Renal pelvis (tissue), 12 donors: Measurements from ENCODE around the gene PPP1R9A. TPM values are rescaled to one million over a fixed set of nuclear protein-coding genes. Genes with fewer than 3 reads are reported as not detected.

Experiments used
- DNase-seq: peaks from one replicate; pipeline ENCODE4 v3.0.0-alpha.2; 2013
- long read RNA-seq, 16 experiments: transcript quantifications; one replicate each; lab custom pipeline, GENCODE V29; 2026
- polyA plus RNA-seq, 3 donors: library from polyadenylated mRNA; unstranded; fragments of 120-200 nt; gene quantifications; one replicate each; pipeline ENCODE4 v1.2.1, GENCODE V29; 2013; ENCODE audit not compliant: insufficient read length in 3 of 3

PPP1R9A gene
- polyA plus RNA-seq = 10 to 100 TPM; 28.7 to 37.9 (median 34.2) TPM
- long read RNA-seq, donor 1, partial matches to known transcripts = 0 of 1 reads
- long read RNA-seq, donor 1, other reads (novel, unspliced or antisense) = 0 of 1 reads
- long read RNA-seq, donor 2 = 0 reads
- long read RNA-seq, donor 3 = 0 reads
- long read RNA-seq, donor 4, partial matches to known transcripts = 0 of 1 reads
- long read RNA-seq, donor 4, other reads (novel, unspliced or antisense) = 0 of 1 reads
- long read RNA-seq, donor 5 = 0 reads
- long read RNA-seq, donor 6, full-length matches to known transcripts = 3 of 3 reads
- long read RNA-seq, donor 6, partial matches to known transcripts = 0 of 3 reads
- long read RNA-seq, donor 6, other reads (novel, unspliced or antisense) = 0 of 3 reads
- long read RNA-seq, donor 7, partial matches to known transcripts = 45 of 45 reads
- long read RNA-seq, donor 7, other reads (novel, unspliced or antisense) = 0 of 45 reads
- long read RNA-seq, donor 8 = 0 reads
- long read RNA-seq, donor 9, partial matches to known transcripts = 7 of 7 reads
- long read RNA-seq, donor 9, other reads (novel, unspliced or antisense) = 0 of 7 reads
- long read RNA-seq, donor 10 = 0 reads
- long read RNA-seq, donor 11 = 0 reads
- long read RNA-seq, donor 12, partial matches to known transcripts = 13 of 15 reads
- long read RNA-seq, donor 12, other reads (novel, unspliced or antisense) = 0 of 15 reads
- long read RNA-seq, donor 13 = 0 reads
- long read RNA-seq, donor 14, partial matches to known transcripts = 5 of 7 reads
- long read RNA-seq, donor 14, other reads (novel, unspliced or antisense) = 0 of 7 reads
- long read RNA-seq, donor 15, partial matches to known transcripts = 10 of 10 reads
- long read RNA-seq, donor 15, other reads (novel, unspliced or antisense) = 0 of 10 reads
- long read RNA-seq, donor 16, partial matches to known transcripts = 0 of 1 reads
- long read RNA-seq, donor 16, other reads (novel, unspliced or antisense) = 0 of 1 reads

DNA sequence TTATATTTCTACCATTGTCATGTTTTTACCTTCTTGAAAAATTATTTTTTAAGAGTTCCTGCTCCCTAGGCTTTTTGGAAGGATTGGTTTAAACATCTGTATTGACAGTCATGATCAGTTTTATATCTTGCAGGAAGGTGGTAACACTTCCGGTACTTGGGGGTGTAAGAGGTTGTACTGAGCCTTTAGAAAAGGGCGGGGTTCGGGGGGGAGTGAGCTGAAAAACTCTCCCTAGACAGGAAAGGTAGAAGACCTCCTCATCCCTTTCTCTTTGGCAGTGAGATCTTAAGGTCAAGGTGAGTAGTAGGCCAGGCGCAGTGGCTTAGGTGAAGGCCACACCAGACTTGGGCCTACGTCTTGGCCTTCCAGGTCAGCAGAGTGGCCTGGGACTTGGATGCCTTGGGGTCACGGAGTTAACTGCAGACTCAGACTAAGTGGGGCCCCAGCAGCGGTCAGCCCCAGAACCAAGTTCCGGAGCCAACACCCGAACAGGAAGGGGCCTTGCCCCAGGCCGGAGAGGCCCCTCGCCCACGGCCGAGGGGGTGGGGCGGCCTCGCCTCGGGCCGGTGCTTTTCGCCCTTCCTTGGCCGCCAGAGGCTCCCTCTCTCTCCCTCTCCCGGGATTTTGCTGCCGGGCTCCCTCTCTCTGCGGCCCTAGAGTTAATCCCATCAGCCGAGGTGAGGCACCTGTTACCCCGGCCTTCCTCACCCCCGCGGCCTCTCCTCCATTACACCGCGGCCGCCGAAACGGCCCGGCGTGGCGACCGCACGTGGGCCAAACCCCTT is at the start of gene PPP1R9A:
Gene PPP1R9A, plus strand, starts transcription at position 569 of the 785 bp plus-strand sequence. CDS start 2,520 bp downstream, outside the sequence.
- DNase-seq = peak; percentile 48

DNA sequence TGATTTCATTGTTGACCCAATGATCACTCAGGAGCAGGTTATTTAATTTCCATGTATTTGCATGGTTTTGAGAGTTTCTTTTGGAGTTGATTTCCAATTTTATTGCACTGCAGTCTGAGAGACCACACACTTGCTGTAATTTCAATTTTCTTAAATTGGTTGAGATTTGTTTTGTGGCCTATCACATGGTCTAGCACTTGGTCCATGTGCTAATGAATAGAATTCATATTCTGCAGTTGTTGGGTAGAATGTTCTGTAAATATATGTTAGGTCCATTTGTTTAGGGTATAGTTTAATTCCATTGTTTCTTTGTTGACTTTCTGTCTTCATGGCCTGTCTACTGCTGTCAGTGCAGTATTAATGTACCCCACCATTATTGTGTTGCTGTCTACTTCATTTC is 36.3 kb upstream of the PPP1R9A start:
- no peak for DNase-seq

DNA sequence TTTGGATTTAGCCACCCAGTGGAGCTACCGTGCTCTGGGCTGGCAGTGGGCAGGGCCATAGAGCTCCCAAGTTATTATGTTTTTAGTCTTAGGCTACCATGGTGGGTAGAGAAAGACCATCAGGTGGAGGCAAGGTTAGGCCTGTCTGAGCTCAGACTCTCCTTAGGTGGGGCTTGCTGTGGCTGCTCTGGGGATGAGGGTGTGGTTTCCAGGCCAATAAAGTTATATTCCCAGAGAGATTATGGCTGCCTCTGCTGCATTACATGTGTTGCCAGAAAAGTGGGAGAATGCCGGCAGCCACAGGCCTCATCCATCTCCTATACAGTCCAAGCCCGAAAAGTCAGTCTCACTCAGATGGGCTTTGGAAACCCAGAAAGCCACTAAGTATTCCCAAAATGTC is 34.2 kb upstream of the PPP1R9A start:
- no peak for DNase-seq

DNA sequence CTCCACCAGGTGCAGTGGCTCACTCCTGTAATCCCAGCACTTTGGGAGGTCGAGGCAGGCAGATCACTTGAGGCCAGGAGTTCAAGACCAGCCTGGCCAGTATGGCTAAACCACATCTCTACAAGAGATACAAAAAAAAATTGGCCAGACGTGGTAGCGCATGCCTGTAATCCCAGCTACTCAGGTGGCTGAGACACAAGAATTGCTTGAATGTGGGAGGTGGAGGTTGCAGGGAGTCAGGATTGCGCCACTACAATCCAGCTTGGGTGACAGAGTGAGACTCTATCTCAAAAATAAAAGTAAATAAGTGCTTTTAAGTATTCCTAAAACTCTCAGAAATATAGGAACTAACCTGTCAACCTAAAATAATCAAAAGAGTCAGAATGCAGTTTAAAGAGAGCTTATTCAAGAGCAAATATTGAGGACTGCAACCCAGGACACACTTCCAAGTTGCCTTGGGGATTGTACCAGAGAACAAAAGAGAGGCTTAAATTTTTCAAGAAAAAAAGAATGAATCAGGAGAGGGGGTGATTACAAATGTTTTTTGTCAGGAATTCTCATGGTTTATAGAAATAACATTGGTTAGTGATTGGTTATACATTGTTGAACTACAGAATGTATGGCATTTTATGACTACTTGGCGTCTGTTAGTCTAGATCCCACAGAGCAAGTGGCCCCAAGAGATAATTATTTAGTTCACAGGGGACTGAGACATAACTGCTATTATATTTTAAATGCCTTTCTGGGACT is 33.2 kb upstream of the PPP1R9A start:
- DNase-seq = no peak

DNA sequence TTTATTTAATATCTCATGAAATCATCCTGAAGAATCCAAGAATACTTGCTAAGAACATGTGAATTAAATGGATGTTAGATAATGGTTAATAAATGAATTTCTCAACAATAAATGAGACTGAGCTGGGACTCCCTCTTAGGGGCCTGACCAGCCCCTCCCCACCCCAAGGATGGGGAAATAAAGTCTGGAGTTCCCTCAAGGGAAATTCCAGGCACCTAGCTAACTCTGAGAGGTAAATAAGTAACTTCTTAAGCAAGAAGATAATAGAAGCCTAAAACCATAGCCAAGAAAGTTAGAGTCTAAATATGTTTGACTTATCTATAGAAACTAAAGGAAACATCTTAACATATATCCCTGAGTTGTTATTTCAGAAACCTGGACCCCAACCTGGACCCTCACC is 32.2 kb upstream of the PPP1R9A start:
- DNase-seq = no peak

DNA sequence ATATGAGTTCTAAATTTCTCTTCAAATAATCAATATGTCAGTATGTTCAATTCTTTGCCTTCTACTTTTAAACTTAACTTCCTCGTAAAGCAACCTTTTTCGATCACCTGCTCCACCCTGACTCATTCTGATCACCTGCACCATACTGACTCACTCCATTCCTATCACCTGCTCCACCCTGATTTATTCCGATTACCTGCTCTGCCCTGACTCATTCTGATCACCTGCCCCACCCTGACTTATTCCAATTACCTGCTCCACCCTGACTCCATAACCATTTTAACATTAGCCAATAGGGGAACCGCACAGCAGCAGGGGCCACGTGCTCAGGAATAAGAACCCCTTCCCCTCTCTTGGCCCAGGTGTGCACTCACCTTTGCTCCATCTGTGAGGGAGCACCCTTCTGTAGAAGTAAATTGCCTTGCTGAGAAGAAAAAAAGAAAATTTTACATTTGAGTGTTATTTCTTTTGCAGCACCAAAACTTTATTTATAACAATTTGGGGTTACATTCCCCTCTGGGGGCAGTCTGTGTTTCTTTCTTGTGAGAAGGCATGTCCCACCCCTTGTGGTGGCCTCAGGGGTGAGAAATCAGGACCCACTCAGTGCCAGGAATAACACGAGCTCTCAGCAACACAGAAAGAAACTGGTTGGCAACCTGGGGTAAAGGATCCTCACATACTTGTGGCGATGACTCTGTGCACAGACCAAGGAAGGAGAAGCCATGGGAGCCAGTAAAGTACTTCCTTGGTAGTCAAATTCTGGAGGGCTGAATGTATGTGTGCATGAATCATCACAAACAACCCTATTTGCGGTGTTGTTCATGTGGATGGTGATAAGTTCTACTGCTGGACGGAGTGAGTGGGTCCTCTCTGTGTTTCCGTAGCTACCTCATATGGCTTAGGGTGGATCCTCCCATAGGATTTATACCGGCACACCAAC is 29.4 kb upstream of the PPP1R9A start:
- DNase-seq = no peak

DNA sequence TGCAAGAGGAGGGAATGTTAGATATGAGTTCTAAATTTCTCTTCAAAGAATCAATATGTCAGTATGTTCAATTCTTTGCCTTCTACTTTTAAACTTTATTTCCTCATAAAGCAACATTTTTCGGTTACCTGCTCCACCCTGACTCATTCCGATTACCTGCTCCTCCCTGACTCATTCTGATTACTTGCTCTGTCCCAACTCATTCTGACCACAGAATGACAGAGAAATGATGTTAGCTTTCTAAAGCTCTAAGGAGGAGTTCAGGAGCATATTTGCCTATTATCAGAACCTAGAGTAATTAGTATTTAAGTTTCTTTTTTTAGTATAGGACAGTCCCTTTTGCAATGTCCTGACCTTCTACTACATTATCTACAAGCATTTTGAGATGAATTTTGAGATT is 24.5 kb upstream of the PPP1R9A start:
- DNase-seq = no peak

DNA sequence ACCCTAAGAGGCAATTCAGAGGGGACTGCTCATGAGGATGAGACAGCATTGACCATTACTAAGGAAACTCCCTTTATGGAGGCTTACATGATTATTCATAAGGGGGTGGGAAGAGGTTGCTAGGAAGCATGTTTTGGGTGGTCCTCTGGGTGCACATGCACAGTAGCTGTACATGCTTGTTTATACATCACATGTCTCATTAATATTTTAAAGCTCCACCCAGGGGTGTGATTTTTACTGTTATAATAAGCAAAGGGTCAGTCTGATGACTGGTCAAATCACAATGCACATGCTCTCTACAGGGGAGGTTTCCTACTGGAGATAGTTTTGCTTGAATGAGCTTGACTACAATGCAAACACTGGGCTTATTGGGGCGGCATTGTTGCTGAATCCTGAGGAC is 23.8 kb upstream of the PPP1R9A start:
- no peak for DNase-seq

DNA sequence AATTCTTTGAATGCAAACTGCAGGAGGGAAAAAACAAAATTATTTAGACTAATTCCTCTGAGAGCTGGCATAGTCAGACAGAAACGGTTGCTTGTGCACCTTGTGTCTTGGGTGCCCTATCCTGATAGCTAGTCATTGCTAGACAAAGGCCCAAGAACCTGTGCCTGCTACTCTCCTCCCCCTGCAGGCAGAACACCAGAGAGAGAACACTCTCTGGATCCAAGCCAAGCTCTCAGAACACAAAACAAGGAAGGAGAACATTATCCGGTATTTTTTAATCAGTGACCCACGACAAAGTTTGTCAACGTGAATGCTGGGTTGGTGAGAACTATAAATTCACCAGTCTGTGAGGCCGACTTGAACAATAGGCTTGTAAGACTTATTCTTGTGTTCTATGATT is 18.8 kb upstream of the PPP1R9A start:
- peak; percentile 56 for DNase-seq

DNA sequence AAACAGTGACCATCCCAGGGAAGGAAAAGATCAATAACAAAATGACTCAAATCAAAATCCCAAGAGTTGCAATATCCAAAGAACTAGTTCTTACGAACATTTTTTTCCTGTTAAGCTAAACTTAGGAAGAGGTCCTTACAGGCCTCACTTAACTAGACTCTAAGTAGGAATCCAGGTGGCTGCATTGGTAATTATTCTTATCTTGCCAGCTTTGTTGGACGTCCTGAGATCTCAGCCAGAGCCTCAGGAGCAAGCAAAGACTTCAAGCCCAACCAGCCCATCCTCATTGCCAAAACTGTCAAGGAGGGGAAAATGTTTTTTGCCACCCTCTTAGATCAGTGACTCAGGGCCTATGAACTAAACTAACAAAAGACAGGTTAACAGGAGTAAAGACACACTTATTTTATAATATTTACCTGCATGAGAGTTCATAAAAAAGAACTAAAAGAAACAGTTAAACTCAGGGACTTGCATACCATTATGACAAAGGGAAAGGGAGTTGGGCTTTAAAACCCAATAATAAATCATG is 18.3 kb upstream of the PPP1R9A start:
- no peak for DNase-seq

DNA sequence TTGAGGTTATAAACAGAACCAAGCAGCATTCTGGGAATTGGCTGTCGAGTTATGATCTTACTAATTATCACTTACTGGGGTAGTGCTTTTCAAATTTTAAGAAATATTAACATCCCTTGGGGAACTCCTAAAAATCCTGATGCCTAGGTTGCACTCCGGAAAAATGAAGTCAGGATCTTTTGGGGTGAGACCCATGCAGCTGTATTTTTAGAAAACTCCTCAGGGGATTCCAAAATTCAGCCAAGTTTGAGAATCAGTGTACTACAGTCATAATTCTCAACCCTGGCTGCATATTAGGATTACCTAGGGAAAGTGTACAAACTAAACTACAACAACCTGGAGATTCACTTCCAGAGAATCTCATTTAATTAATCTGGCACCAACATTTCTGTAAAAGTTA is 17.2 kb upstream of the PPP1R9A start:
- DNase-seq = no peak

DNA sequence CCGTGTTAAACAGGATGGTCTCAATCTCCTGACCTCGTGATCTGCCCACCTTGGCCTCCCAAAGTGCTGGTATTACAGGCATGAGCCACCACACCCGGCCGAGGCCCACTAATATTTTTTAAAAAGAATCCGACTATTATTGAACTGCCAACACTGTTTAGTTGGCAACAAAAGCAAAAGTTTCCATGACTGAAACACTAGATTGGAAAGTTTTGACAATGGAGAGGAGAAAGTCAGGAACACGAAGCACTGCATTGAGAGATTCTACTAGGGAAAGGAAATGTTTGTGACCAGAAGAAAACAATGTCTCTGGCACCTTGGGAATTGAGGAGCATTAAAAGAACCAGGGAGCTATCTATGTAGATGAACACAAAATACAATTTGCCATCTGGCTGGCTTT is 13.7 kb upstream of the PPP1R9A start:
- no peak for DNase-seq

DNA sequence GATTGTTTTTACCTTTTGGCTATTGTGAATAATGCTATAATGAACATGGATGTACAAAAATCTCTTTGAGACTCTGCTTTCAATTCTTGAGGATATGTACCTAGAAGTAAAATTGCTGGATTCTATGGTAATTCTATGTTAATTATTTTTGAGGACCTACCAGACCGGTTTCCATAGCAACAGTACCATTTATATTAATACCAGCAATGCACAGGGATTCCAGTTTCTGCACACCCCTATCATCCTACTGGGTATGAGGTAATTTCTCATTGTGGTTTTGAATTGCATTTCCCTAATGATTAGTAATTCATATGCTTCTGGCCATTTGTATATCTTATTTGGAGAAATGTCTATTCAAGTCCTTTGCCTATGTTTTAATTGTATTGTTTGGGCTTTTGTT is 9.9 kb upstream of the PPP1R9A start:
- DNase-seq = no peak

DNA sequence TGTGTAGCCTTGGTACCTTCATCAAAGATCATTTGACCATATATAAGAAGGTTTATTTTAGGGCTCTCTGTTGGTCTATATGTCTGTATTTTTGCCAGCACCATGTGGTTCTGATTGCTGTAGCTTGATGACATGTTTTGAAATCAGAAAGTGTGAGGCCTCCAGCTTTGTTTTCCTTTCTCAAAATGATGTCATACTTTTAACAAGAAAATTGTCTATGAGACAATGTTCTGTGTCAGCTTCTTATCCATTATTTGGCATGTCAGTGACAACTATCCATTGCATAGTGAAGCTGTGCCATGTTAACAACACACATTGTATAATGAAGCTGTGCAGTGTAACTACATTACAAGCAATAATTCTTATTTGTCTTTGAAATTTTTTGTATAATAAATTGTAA is 9.1 kb upstream of the PPP1R9A start:
- DNase-seq = no peak

DNA sequence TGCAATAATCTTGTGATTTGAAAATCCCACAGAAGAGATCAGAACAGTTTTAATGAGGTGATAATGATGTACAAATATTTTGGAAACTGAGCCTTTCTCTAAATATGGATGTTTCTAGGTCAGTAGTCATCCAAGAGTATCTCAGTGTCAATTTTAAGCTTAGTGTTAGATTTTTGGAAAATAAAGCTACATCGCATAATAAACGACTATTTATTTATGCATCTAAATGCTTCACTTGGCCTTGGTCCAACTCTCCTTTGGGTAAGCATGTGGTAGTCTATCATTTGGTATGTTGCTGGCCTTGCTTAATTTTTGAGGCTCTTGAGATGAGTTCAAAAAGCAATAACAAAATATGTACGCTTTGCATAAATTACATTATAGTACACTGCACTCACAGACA is 5.4 kb upstream of the PPP1R9A start:
- no peak for DNase-seq

DNA sequence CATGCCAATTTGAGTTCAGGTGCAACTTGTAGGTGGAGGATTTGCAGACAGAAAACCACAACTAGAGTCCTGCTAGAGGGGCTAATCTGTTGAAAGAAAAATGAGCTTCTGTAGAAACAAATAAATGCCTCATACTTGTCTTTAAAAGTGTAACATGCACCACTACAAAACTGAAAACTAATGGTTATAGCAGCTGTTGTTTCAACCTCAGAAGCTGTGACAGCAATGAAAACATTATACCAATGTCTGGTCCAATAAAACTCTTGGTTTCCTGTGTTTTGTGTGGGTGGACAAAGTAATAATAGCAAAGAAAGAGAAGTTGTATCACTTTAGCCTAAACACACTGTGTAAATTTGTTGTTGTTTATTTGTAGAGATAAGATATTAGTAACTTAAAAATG is 3.4 kb upstream of the PPP1R9A start:
- no peak for DNase-seq

DNA sequence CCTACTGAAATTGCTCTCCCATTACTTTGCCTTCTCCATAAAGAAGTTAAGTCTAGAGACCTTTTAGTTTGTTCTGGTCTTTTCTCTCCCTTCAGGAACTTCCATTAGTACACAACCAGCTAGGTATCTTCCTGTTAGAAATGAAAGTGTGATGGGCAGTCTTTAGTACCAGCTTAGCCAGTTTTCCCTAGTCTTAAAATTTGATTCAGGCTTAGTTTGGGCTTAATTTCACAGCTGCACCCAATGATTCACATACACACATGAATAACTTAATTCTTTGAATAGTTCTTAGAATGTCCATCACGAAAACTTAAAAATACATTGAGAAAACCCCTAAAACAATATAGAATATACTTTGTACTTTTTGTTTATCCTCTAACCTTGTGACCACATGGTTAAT is 2.4 kb upstream of the PPP1R9A start:
- no peak for DNase-seq

DNA sequence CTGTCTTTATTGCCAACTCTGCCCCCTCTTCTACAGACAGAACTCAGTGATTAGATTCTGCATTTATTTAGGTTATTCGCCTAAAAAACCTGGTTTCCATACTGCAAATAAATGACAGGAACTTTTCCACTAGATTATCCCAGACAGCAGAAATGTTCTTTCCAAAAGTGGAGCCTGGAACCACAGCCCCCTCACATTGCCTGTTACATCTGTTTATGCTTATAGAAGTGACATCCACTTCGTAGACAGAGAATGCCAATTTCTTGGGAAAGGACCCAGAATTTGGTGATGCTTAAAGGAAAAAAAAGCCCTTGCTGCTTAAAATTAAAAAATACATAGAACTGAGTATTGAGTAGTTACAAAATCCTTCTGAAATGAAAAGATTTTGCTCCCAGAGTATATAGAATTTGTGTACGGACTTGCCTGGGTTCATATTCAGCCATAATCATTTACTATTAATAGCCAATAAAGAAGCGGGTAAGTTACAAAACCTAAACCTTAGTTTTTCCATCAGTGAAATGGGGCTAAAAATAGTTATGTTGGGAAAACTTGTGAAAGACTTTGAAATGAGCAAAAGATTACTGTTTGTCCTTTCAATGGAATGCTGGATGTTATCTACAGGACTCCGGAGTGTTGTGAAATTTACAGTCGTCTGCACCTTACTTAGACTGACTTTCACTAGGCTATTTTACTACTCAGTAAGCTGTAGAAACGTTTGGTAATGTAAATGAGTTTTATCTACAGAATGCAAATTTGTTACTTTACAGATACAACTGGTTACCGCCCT is 1.1 kb upstream of the PPP1R9A start:
- DNase-seq = no peak

DNA sequence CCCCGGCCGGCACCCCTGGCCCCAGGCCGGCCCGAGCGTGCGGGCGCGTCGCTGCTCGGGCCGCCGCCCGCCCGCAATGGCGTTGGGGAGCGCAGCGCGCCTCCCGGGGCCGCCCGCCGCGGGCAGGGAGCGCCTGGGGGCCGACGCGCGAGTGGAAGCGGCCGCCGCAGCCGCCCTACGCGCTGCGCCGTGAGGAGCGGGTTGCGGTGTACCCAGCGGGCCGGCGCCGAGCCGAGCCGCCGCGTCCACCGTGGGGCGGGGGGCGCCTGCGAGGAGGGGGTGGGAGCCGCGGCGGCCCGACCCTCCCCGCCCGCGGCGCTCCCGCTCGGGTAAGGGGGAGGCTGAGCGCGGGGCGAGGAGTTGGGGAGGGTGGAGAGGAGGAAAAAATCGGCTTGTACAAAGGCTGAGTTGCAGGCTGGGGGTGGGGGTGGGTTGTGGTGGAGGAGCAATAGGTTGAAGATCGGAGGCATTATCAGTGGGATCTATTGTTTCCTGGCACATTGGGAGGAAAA is 473 bp downstream of the PPP1R9A start:
- no peak for DNase-seq
